ENCODE data around the gene GARRE1.
"Not testable (repeated sequence)": the region's sequence is repeated elsewhere in the genome, so short reads cannot be mapped to it uniquely, and the experiment has no call there.

DNA sequence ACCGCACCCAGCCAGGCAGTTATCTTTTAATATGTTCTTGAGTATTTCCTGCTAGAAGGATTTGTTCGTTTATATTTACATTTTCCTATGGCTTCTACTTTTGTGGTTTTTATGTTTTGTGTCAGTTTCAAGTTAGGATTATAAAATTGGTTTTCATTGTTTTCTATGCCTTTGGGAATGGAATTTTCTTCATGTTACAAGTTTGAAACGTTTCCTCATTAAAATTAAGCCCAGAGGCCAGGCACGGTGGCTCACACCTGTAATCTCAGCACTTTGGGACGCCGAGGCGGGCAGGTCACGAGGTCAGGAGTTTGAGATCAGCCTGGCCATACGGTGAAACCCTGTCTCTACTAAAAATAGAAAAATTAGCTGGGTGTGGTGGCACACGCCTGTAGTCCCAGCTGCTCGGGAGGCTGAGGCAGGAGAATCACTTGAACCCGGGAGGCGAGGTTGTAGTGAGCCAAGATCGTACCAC lies 37.6 kb upstream of the GARRE1 start:
- not testable (repeated sequence) for TF ChIP-seq CTCF (IDR thresholded peaks at IDR 0.05; ENCODE audit: borderline replicate concordance, extremely low read depth, low read length, poor library complexity, severe bottlenecking); EZH2 (IDR thresholded peaks at IDR 0.05; ENCODE audit: borderline replicate concordance, low read depth, low read length, severe bottlenecking)
